Measurements from ENCODE around the gene SMTNL2. TPM values are rescaled to one million over a fixed set of nuclear protein-coding genes. Genes with fewer than 3 reads are reported as not detected.

SMTNL2 gene
- total and polyA plus RNA-seq, 2 of the 4 experiments (the other 2 are of a cell fraction) = not detected

DNA sequence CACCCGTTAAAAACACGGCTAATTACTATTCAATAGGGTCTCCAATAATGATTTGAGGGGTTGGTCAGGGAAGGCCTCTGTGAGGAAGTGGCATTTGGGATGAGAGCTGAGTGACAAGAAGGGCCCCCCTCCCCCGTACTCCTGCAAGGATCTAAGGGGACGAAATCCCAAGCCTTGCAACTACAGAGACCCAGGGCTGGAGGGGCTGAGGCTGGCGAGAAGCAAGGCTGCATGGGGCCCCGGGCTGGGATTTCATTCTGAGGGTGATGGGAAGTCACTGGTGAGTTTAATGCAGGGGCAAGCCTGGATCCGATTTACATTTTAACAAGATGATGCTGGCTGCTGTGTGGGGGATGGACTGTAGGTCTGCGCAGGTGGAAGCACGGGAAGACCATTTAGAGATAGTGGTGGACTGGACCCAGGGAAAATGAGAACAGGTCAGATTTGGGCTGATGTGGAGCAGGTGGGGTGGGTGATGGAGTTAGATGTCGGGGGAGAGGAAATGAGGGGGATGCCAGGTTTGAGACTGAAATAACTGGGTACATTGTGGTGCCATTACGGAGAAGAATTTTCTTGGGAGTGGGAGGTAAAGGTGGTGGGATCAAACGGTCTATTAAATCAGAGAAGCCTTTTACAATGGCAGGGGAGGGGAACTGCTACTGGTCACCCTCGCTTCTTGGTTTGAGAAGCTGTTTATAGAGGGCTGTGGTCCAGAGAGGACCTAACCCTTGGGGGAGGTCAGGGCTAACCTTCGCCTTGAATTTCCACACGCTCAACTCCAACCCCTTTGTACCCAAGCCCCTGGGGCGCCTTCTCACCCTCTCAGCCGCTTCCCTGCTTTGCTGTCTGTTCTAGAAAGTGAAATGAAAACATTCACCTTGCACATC is 28.2 kb upstream of the SMTNL2 start:
- dilution Hi-C loops (cut with HindIII; ENCODE audit: low sequenced_read_pairs, unreplicated experiment) = no loop called here
- peak overlapping the region; percentile 69 for H2AK9ac ChIP-seq (replicated peaks; ENCODE audit: low read depth, low read length, poor library complexity)
- POLR2A ChIA-PET (ENCODE audit: unreplicated experiment) = no interaction called here
- H2BK120ac ChIP-seq (ENCODE audit: low read depth, low read length) = no peak overlapping the region
- no peaks in the 10 kb centered on the region for H4K20me1 ChIP-seq (ENCODE audit: insufficient read depth, low read length)
- no peaks in the 10 kb centered on the region for H3K9me3 ChIP-seq (ENCODE audit: control insufficient read depth, insufficient read depth, low read length)
- H3K23ac ChIP-seq (ENCODE audit: low read depth, low read length) = peak overlapping the region; percentile 43
- H2BK20ac ChIP-seq (ENCODE audit: low read depth, low read length) = no peak overlapping the region
- peak overlapping the region; percentile 75 for H3K9ac ChIP-seq (ENCODE audit: low read depth, low read length)
- peaks cover 8% of the 10 kb centered on the region for H3K4me1 ChIP-seq (ENCODE audit: control insufficient read depth, insufficient read depth, low read length)
- peak overlapping the region; percentile 74 for H3K4me2 ChIP-seq (ENCODE audit: low read depth, low read length)
- in situ Hi-C loops (cut with MboI; ENCODE audit: low sequenced_read_pairs) = loop anchor here (10.0 kb wide), 1 partner anchor 61 kb away; the partner anchor contains the start of gene SPNS2
- H3K27me3 ChIP-seq (ENCODE audit: control insufficient read depth, insufficient read depth, low read length) = no peaks in the 10 kb centered on the region; the same call in 1 of the 2 replicates
- intact Hi-C loops (cut with micrococcal nuclease) = loop anchor here (5.0 kb wide), 1 partner anchor 134 kb away; no protein-coding TSS in a partner anchor
- H4K8ac ChIP-seq (ENCODE audit: low read depth in 2 of 2, low read length in 2 of 2) = peak overlapping the region; percentile 82 to 96
- H2AFZ ChIP-seq (replicated peaks; ENCODE audit: low read length, poor library complexity) = peak overlapping the region; percentile 97
- no TSS peak for BruUV-seq (replicated peaks)
- peaks cover 9 to 33% of the 10 kb centered on the region in 2 experiments for H3K79me1 ChIP-seq (ENCODE audit: low read depth in 1 of 2, low read length in 2 of 2)
- peak overlapping the region; percentile 72 for H2AK5ac ChIP-seq (ENCODE audit: low read depth, low read length)
- CTCF ChIA-PET = interaction anchor here (1.0 kb wide), 1 partner anchor 10 kb away, joined by 3 read pairs; no protein-coding TSS in a partner anchor
- 57 to 100% methylated on average over 1 to 3 of the region's 17 CpGs for whole genome bisulfite sequencing, 2 experiments (ENCODE audit: extremely low coverage in 2 of 2, insufficient read length in 1 of 2)
- H2BK5ac ChIP-seq (ENCODE audit: low read depth, low read length, poor library complexity, severe bottlenecking) = peak overlapping the region; percentile 74
- H3K36me3 ChIP-seq (ENCODE audit: control insufficient read depth, insufficient read depth, low read length) = peaks cover 13% of the 10 kb centered on the region
- peak overlapping the region; percentile 88 for H4K5ac ChIP-seq (ENCODE audit: low read depth, low read length)
- H3K4ac ChIP-seq (ENCODE audit: low read depth, low read length) = peak overlapping the region; percentile 84
- DNase-seq (no peak), ATAC-seq (ENCODE audit: low read depth) (no peak)
- no peak overlapping the region for H2BK15ac ChIP-seq (ENCODE audit: low read depth, low read length)
- H3K56ac ChIP-seq (ENCODE audit: extremely low read depth, insufficient read depth, low read length) = no peak overlapping the region
- H3K18ac ChIP-seq (ENCODE audit: low read depth, low read length) = no peak overlapping the region; the same call in 1 of the 2 replicates
- H3K4me3 ChIP-seq (ENCODE audit: insufficient read depth, low read depth, low read length) = peak overlapping the region; percentile 61
- peak overlapping the region; percentile 64 for H4K91ac ChIP-seq (ENCODE audit: insufficient read depth, low read depth, low read length)
- peak overlapping the region; percentile 92 for H3K14ac ChIP-seq (replicated peaks; ENCODE audit: low read depth, low read length)
- H3K27ac ChIP-seq (ENCODE audit: insufficient read depth, low read length) = peak overlapping the region; percentile 7; the same call in 1 of the 2 replicates
- H3K9me1 ChIP-seq (ENCODE audit: insufficient read depth, low read length) = 0 out of 2 replicates have a peak, but pooled peaks cover 2% of the 10 kb centered on the region
- TF ChIP-seq POLR2A (IDR thresholded peaks at IDR 0.05; ENCODE audit: low read depth, low read length) (no peak), RFX5 (IDR thresholded peaks at IDR 0.05; ENCODE audit: low read depth, low read length) (no peak), CTCF (conservative IDR thresholded peaks at IDR 0.05; ENCODE audit: low read depth, low read length) (no peak), RCOR1 (IDR thresholded peaks at IDR 0.05; ENCODE audit: insufficient replicate concordance, low read length) (no peak), NFE2L2 (IDR thresholded peaks at IDR 0.05; ENCODE audit: low read depth, low read length) (no peak), SMC3 (IDR thresholded peaks at IDR 0.05; ENCODE audit: low read depth, low read length) (no peak), CHD1 (IDR thresholded peaks at IDR 0.05; ENCODE audit: low read depth, low read length) (no peak), MXI1 (IDR thresholded peaks at IDR 0.05; ENCODE audit: borderline replicate concordance, low read depth, low read length) (no peak), MAZ (IDR thresholded peaks at IDR 0.05; ENCODE audit: borderline replicate concordance, low read depth, low read length) (no peak), FOS (IDR thresholded peaks at IDR 0.05; ENCODE audit: low read depth, low read length) (no peak), RAD21 (IDR thresholded peaks at IDR 0.05; ENCODE audit: low read length) (no peak), BHLHE40 (IDR thresholded peaks at IDR 0.05; ENCODE audit: low read depth, low read length) (no peak), CEBPB (IDR thresholded peaks at IDR 0.05; ENCODE audit: low read depth, low read length) (no peak)
- TF ChIP-seq, protein P1, sequence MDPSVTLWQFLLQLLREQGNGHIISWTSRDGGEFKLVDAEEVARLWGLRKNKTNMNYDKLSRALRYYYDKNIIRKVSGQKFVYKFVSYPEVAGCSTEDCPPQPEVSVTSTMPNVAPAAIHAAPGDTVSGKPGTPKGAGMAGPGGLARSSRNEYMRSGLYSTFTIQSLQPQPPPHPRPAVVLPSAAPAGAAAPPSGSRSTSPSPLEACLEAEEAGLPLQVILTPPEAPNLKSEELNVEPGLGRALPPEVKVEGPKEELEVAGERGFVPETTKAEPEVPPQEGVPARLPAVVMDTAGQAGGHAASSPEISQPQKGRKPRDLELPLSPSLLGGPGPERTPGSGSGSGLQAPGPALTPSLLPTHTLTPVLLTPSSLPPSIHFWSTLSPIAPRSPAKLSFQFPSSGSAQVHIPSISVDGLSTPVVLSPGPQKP (IDR thresholded peaks at IDR 0.05; ENCODE audit: borderline replicate concordance, low read depth, low read length) = no peak

All from IMR-90 (cell line).